T-helper 2 cell (primary cell): ENCODE data around the gene RBBP8NL.

ENCODE experiments used
- DNase-seq, 5 experiments: peaks; one replicate each; pipeline versions ENCODE4 v3.0.0 to v3.0.0-alpha.2; 2012 to 2022

Gene RBBP8NL

DNA sequence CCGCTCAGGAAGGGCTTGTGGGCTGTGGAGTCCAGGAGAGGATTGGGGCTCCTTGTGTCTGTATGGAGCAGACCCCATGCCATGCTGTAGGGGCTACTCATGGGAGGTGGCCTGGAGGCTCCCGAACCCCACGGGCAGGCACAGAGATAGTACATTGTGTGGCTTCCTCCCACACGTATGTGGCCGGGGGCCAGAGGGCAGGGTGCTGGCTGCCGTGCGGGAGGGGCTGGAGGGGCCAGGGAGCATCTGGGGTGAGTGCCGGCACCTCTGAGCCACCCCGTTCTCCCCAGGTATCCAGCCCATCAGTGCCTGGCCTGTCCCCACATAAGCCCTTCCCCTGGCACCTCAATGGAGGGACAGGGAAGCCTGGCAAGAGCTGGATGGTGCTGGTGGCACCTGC is 7.6 kb downstream of the RBBP8NL start:
- no peak for DNase-seq

- DNase-seq, result no peak
Observed at GRCh38 chr20:62418709-62419487, 8.4 kb downstream of the RBBP8NL start.

DNA sequence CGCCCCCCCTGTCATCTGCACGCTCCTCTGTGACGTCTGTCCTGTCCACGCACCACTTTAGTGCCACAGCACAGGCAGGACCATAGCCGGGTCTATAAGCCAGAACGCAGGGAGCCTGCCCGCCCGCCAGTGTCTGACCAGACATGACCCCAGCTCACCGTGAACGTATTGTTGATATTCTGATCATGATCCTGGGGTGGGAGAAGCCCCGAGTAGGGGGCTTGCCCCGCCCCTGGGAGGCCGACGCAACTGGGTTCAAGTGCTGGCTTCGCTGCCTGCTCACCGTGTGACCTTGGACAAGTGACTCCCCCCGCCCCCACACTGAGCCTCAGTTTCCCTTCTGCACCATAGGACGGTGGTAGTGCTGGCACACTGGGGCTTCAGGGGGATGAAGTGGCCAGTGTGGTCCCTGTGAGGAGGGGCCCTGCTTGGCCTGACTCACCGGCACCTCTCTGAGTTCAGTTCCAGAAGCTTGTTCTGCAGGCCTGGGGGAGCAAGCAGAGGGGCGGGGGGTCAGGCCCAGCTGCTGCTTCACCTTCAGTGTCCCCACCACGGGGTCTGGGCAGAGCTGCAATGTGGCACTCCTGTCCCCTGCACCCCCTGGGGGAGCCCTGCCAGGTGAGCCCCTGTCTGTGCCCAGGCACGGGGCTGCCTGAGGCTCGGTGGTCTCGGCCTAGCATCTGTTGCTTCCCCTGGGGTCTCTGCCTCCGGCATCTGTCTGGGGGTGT is 9.2 kb downstream of the RBBP8NL start:
- no peak for DNase-seq

DNA sequence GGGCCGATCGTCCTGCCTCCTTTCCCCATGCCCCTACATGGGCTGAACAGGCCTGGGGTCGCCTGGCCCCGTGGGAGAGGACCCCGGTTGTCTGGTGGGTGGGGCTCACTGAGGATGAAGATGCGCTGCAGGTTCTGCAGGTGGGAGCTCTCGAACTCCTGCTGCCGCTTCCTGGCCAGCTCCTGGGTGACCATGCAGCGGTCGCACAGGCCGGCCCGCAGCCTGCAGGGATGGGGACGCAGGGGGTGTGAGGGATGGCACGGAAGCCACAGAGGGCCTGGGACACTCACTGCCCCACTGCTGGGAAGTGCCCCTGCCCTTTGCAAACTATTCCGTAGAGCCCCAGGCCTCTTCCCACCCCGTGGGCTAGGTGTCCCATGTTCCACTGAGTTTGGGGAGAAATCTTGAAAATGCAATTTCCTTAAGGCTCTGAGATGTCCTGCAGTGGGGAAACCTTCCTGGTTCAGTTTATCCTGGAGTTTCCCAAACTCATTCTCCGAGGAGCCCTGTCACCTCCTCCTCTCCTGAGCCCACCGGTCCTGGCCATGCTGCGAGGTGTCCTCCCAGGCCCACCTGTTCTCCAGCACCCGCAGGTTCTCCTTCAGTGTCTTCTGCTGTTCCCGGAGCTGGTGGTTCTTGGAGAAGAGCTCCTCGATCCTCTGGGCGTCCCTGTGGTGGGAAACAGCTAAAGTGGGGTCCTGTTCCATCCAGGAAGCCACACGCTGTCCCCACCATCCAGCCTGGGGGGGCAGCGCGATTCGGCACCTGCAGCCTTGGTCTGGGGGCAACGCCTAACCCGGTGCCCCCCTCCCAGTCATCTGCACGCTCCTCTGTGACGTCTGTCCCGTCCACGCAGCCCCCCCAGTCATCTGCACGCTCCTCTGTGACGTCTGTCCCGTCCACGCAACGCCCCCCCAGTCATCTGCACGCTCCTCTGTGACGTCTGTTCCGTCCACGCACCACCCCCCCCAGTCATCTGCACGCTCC is 10.4 kb downstream of the RBBP8NL start:
- DNase-seq, result no peak

DNA sequence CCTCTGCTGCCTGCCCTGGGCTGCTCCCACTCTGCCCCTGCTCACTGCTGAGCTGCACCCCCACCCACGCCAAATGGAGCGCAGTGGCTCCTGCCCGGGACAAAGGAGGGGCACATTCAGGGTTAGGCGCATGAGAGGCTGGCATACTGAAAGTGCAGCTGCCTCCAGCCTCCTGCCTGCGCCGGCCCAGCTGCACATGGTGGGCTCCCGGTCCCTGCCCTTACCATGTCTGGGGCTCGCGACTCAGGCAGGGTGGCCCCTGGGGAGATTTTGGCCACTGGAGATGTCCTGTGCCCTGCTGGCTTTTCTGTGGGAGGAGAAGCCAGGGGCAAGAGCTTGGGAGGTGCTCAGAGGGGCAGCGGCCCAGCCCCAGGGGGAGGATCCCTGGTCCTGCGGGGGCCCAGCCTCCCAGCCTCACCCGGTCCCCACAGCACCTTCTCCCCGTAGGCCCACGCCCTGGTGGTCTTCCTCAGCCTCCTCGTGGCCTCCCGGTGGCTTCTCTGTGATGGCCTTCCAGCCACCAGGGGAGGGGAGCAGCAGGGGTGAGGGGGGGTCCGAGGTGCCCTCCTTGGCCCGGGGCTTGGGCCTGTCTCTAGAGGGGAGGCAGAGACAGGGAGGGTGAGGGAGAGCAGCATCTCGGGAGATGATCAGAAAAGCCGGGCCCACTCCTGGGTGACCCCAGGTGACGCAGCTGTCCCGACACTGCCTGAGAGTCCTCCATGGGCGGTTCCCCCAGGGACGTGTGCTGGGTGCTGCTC is 11.8 kb downstream of the RBBP8NL start:
- no peak for DNase-seq

DNA sequence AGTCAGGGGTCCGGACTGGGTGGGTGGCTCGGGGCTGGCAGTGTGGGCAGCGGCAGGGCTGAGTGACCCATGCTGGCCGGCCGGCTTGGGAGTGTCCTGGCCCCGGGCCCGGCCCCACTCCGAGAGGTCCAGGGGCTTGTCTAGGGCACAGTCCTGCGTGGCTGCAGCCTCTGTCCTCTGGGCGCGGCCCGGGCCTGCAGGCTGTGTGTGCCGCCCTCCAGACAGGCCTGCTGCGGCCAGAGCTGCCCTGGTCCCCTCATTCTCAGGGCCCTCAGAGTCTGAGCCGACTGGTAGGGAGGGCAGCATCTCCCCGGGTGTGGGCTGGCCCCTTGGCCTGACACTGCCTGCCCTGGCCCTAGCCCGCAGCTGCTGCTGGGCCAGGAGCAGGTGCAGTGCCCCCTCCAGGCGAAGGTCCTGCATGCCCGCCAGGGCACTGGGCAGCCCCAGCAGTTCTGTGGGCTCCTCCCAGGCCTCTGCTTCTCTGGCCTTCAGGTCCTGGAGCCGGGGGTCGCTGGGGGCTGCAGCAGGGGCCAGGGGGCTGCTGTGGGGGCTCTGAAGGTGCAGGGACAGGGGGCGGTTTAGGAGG is 13.3 kb downstream of the RBBP8NL start:
- DNase-seq, result no peak

DNA sequence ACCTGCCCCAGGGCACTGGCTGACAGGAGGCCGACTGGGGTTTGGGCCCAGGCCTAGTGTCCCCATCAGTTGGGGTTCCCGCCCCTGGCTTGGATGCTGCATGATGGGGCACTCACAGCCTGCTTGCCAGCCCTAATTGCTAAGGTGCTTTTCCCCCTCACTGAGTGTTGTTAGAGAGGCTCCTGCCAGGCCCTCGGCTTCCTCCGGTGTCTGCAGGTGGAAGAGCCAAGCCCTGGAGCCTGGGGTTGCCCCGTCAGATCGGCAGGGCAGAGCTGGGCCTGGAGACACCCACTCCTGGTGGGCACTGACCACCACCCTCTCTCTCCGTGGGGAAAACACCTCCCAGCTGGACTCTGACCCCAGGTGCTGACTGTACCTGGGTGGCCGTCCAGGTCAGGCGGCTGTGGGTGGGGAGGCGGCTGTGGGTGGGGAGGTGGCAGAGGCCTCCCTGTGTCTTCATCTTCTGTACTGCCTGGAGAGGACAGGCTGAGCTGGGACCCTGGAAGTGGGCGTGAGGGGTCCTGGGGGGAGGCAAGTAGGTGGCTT is 14.2 kb downstream of the RBBP8NL start:
- DNase-seq, result no peak

- DNase-seq, result no peak
Observed at GRCh38 chr20:62412194-62413024, 14.9 kb downstream of the RBBP8NL start.

- DNase-seq, result no peak
Observed at GRCh38 chr20:62411479-62412193, 15.7 kb downstream of the RBBP8NL start.

DNA sequence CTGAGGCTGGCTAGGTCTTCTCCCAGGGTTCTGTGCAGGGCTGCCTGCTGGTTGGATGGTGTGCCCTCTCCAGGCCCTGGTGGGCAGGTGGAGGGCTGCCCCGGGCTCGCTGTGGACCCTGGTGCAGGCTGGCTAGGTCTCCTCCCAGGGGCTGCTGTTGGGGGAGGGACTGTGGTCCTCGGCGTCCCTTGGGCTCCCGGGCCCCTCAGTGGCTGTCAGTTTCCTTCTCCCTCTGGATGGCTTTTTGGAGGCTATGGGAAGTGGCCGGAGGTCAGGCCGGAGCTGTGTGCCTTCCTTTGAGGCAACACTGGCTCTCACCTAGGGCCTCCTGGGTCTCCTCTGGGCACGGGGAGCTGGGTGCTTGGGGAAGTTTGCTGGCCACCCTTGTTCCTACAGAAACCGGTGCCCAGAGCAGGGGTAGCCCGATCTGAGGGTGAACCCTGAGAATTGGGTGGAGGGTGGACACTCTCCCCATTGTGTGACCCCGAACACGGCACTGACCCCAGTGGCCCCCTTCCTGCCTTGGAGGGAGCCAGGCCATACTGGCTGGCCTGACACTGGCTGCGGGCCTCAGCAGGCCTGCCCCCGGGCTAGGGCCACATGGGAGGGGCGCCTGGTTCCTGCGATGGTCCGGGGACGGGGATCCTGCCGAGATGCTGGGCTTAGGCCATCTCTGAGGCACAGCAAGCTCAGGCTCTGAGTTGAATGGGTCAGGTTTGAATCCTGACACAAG is 16.4 kb downstream of the RBBP8NL start:
- no peak for DNase-seq

GRCh38 chr20:62409931-62410745 is 17.2 kb downstream of the RBBP8NL start:
- DNase-seq, result peak in 3 of 5 experiments; percentile 15 to 32 (median 19)

GRCh38 chr20:62409086-62409853 is 18.1 kb downstream of the RBBP8NL start:
- DNase-seq, result no peak

DNA sequence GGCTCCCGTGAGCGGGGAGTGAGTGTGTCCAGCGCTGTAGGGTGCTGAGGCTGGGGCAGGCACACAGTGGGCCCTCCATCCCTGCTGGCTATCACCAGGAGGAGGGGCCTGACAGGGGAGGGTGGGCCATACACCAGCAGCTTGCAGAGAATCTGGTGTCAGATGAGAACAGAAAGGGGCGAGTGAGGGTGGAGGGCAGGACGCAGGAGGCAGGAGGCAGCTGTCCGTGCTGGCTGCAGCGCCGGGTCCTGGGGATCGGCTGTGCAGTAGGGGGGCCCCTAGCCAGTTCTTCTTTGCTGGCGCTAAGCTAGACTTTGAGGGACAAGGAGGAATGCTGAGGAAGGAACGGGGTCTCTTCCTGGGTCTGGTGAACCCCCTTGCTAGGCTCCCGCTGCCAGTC is 18.7 kb downstream of the RBBP8NL start:
- DNase-seq, result no peak

GRCh38 chr20:62408055-62408454 is 19.3 kb downstream of the RBBP8NL start:
- no peak for DNase-seq

DNA sequence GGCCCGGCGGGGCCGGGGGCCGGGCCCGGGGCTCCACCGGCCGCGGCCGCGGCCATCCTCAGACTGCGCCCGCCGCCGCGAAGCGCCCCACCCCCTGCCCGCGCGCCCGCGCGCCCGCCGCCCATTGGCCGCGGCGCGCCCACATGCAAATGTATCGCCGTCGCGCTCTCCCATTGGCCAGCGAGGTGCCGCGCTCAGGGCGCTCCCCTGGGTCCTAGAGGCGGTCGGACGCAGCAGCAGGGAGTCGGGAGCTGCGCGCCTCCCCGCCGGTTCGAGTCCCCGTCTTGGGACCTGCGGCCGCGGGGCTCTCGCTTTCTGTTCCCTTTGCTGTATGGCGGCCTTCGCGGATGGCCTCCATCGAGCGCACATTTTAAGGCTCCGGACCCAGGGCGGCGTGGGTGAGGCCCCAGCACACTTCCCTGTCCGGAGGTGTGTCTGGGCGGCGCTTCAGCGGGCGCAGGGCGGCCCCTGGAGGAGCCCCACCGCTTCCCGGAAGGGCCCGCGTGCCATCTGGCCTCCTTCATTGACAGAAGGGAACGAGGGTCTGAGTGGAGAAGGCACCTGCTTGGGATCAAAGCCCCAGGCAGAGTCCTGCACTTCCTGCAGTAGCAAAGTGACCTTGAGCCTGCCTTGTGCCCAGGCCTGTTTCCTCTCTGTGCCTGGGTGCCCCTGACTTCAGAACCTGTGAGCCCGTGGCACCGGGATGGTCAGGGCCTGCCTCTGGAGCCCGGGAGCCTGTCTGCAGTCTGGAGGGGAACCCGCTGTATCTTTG is 19.9 kb downstream of the RBBP8NL start, which contains the start of gene CABLES2:
TSS of gene CABLES2 (minus strand) at position 65 of the 772 bp plus-strand sequence. CDS start at position 56, 9 bp downstream.
- peak; percentile 82 to 97 (median 87) for DNase-seq

DNA sequence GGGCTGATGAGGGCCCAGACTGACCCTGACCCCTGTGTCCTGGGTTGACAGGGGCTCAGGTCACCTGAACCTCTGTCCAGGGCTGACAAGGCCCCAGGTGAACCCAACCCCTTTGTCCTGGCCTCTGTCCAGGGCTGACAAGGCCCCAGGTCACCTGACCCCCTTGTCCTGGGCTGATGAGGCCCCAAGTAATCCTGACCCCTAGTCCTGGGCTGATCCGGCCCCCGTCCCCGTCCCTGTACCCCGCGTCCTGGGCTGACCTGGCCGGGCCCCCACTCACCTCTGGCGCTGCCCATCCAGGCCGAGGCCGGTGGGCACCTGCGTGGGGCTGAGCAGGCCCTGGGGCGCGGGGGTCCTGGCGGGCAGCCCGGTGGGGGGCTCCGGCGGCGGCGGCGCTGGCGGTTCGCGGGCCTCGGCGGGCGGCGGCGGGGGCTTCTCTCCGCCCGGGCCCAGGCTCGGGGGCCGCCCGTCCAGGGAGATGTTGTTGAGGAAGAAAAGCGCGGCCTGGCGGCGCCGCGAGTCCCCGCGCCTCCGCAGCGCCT is 20.6 kb downstream of the RBBP8NL start:
- no peak for DNase-seq
